Hindlimb muscle (tissue), 1 donor: ENCODE data around the gene OTX2. TPM values are rescaled to one million over a fixed set of nuclear protein-coding genes. Genes with fewer than 3 reads are reported as not detected.

ENCODE experiments used
- DNase-seq: peaks from one replicate; pipeline ENCODE4 v3.0.0-alpha.2; 2013
- polyA plus RNA-seq: library from polyadenylated mRNA; unstranded; fragments of 120-200 nt; gene quantifications from one replicate; pipeline ENCODE4 v1.2.1, GENCODE V29; 2013; ENCODE audit not compliant: insufficient read length

OTX2 gene
- polyA plus RNA-seq, 1 donor, result not detected

GRCh38 chr14:56794557-56795283 lies 15.6 kb downstream of the OTX2 start:
- no peak for DNase-seq

- no peak for DNase-seq
Measured at GRCh38 chr14:56794088-56794556, 16.2 kb downstream of the OTX2 start.

DNA sequence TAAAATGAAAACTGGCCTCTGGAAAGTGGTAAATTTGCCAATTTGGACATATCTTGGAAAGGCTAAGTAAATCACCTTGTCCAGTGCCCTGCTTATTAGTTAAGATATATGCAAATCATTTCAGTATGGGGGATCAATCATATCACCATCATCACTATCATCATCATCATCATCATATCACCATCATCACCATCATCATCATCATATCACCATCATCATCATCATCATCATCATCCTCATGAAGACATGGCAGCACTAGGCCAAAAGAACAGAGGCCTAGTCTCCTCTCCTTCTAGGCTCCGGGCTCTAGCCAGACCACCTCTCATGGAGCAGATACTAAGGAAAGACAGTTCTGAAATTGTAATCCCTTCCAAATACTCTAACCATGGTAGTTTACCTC lies 20.3 kb downstream of the OTX2 start:
- no peak for DNase-seq

DNA sequence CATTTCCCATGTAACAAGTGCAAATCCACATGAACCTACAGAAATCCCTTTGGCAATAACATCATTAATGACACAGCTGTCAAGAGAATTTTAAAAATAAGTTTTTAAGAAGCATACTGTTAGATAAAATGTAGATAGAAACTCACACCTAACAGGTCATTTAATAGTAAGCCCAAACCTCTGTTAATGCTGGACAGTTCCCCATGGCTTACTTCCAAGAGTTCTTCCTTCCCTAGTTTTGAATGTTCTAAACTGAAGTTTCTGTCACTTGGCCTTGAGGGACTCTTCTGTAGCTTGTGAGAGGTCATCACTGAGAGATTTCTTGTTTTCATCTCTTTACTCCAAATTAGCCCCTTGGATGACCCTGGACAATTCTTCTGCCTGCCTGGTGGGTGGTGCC lies 22.7 kb downstream of the OTX2 start:
- DNase-seq, result no peak

DNA sequence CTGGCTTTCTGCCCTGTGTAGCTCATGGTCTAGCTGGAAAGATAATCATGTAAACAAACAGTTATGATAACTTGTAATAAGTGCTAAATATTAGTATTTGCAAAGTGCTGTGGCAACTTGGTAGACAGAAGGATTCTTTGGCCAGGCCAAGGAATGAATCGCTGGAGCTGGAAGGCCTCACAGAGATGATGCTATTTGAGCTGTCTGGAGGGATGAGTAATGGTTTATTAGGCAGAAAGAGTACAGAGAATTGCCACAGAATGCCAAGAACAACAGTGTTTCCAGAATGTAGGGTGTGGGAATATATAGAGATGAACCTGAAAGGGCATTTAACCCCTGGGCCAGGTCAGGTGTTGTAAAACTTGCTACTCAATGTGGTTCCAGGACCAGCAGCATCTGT lies 27.6 kb downstream of the OTX2 start:
- no peak for DNase-seq

GRCh38 chr14:56774503-56774902 lies 35.8 kb downstream of the OTX2 start:
- no peak for DNase-seq

DNA sequence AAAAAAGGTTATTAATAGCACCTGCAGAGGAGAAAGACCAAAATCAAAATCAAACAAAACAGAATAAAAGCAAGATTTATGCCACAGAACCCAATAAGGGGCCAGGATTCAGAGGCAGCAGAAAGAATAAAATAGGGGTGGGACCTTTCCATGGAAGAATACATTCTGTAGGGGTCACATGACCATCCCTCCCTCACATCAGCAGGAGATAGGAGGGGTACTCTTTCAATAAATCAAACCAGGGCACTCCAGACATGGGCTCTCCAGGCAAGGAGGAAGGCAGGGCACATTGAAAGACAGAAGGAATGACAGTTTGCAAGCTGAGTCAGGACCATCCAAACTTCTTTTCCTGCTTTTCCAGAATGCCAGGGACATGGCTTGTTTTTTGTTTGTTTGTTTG lies 39.8 kb downstream of the OTX2 start:
- DNase-seq, result no peak

- no peak for DNase-seq
Measured at GRCh38 chr14:56760164-56760914, 49.9 kb downstream of the OTX2 start.

GRCh38 chr14:56759633-56760032 lies 50.6 kb downstream of the OTX2 start:
- DNase-seq, result no peak

GRCh38 chr14:56759094-56759493 lies 51.2 kb downstream of the OTX2 start:
- no peak for DNase-seq

GRCh38 chr14:56754921-56755320 lies 55.4 kb downstream of the OTX2 start:
- DNase-seq, result no peak

DNA sequence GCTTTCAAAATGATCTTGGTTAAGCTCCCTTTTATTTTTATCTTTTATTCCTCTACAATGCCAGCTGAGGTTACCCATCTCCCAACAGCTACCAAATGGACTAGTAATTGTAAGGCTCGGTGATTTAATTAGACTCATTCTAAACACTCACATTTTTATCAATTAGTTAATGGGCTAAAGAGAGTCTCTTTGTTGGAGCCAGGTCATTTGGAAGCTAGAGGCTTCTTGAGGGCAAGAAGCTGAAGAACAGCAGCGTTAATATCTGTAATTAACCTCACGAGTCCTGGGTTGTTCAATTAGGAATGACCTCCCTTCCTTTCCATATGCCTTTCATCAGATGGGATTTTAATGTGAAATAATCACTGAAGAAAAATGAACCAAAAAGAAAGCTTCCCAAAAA lies 56.9 kb downstream of the OTX2 start:
- no peak for DNase-seq

GRCh38 chr14:56752428-56752827 lies 57.9 kb downstream of the OTX2 start:
- DNase-seq, result no peak

DNA sequence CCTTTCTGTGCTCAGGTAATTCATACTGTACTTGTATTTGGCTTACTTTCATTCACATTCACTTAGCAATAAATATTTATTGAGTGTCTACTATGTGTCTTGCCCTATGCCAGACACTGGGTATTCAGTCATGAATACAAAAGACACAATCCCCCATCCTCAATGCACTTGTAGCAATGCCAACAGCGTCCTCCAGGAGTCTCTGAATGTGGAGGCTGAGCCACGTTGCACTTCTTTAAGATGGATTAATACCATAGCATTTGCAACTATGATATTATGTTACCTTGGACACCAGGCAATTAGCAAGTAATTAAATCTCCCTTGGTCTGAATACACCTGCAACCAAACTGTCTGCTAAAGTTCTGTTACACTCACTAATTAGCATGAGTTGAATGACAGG lies 58.8 kb downstream of the OTX2 start:
- no peak for DNase-seq

Other genes starting within 250 kb of the OTX2 start
- gene TMEM260, start 230.7 kb downstream of the OTX2 start, polyA plus RNA-seq, result 12.4 TPM